Measurements from ENCODE around the gene DNAH10. TPM values are rescaled to one million over a fixed set of nuclear protein-coding genes. Genes with fewer than 3 reads are reported as not detected.
A peak's percentile ranks its signal among the peaks of the same experiment; 100 is the strongest.

The DNAH10 gene
- total RNA-seq (2012; rRNA removed) = under 0.01 and 1.5 TPM in 2 replicates

DNA sequence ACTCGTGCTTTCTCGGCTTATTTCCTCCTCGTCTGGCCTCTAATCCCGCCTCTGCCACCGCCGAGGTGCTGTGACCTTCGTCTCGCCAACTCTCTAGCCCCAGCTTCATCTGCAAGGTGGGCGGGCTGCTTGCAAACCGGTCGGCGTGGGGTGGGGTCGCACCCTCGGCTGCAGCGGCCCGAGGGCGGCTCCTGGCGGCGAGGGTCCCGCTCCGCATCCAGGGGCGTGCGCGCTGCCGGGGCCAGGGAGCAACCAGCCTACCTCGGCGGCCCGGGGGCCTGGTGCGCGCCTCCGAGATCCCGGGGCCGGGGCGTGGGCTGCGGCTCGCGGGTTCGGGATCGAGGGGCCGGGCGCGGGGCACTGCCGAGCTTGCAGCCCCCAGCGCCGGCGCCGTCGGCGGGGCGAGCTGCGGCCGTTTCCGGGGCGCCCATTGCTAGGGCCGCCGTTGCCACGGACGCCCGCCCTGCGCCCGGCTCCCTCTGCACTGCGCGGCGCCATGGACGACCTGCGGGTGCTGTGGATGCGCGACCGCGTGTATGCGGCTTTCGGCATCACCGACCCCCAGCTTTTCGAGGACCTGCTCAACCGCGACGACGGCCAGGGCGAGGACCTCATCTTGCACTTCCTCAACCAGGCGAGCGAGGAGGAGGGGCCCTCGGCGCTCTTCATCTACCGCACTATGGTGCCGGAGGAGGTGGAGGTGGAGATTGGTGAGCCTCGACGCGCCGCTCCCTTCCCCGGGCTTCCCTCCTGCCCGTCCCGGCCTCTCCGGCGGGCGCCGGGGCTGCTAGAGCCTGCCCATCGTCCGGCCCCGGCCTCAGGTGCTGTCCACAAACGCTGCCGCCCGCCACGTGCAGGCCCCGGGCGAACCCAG, at the start of gene DNAH10:
TSS of gene DNAH10 (plus strand) at position 461 of the 874 bp plus-strand sequence. CDS start at position 497, 36 bp downstream.
- Histone ChIP-seq H3K9ac (ENCODE audit: low read depth, low read length) (no peak within 1 kb of the TSS), H3K27me3 (ENCODE audit: control insufficient read depth, insufficient read depth, low read length) (peaks cover 3% of the 10 kb centered on the region), H3K9me3 (replicated peaks; ENCODE audit: low read length) (no peaks in the 10 kb centered on the region), H3K4me3 (ENCODE audit: low read length) (peak within 1 kb of the TSS; percentile 17), H3K4me1 (ENCODE audit: control insufficient read depth, insufficient read depth, low read length) (peaks cover 14% of the 10 kb centered on the region), H3K4me2 (ENCODE audit: low read length) (peak within 1 kb of the TSS; percentile 38), H3K36me3 (ENCODE audit: insufficient read depth, low read length) (no peaks in the 10 kb centered on the region)

- peak overlapping the region; percentile 99 for H3K4me3 ChIP-seq (ENCODE audit: low read length)
- H3K9ac ChIP-seq (ENCODE audit: low read depth, low read length) = peak overlapping the region; percentile 97
- H3K36me3 ChIP-seq (ENCODE audit: insufficient read depth, low read length) = no peaks in the 10 kb centered on the region
- peak overlapping the region; percentile 98 for H3K4me2 ChIP-seq (ENCODE audit: low read length)
- no peaks in the 10 kb centered on the region for H3K27me3 ChIP-seq (ENCODE audit: control insufficient read depth, insufficient read depth, low read length)
- H3K4me1 ChIP-seq (ENCODE audit: control insufficient read depth, insufficient read depth, low read length) = peaks cover 21% of the 10 kb centered on the region
- H3K9me3 ChIP-seq (replicated peaks; ENCODE audit: low read length) = no peaks in the 10 kb centered on the region
Measured at GRCh38 chr12:123712780-123713319, 49.3 kb upstream of the DNAH10 start.

- Histone ChIP-seq H3K36me3 (ENCODE audit: insufficient read depth, low read length) (no peaks in the 10 kb centered on the region), H3K4me1 (ENCODE audit: control insufficient read depth, insufficient read depth, low read length) (peaks cover 21% of the 10 kb centered on the region), H3K9ac (ENCODE audit: low read depth, low read length) (peak overlapping the region; percentile 97), H3K4me3 (ENCODE audit: low read length) (peak overlapping the region; percentile 99), H3K4me2 (ENCODE audit: low read length) (peak overlapping the region; percentile 98), H3K9me3 (replicated peaks; ENCODE audit: low read length) (no peaks in the 10 kb centered on the region), H3K27me3 (ENCODE audit: control insufficient read depth, insufficient read depth, low read length) (no peaks in the 10 kb centered on the region)
Measured at GRCh38 chr12:123713398-123713797, 48.7 kb upstream of the DNAH10 start.

GRCh38 chr12:123713823-123714585, 48.1 kb upstream of the DNAH10 start:
- H3K9ac ChIP-seq (ENCODE audit: low read depth, low read length) = peak overlapping the region; percentile 97
- peaks cover 21% of the 10 kb centered on the region for H3K4me1 ChIP-seq (ENCODE audit: control insufficient read depth, insufficient read depth, low read length)
- no peaks in the 10 kb centered on the region for H3K36me3 ChIP-seq (ENCODE audit: insufficient read depth, low read length)
- H3K9me3 ChIP-seq (replicated peaks; ENCODE audit: low read length) = no peaks in the 10 kb centered on the region
- no peaks in the 10 kb centered on the region for H3K27me3 ChIP-seq (ENCODE audit: control insufficient read depth, insufficient read depth, low read length)
- H3K4me2 ChIP-seq (ENCODE audit: low read length) = peak overlapping the region; percentile 98
- peak overlapping the region; percentile 99 for H3K4me3 ChIP-seq (ENCODE audit: low read length)

DNA sequence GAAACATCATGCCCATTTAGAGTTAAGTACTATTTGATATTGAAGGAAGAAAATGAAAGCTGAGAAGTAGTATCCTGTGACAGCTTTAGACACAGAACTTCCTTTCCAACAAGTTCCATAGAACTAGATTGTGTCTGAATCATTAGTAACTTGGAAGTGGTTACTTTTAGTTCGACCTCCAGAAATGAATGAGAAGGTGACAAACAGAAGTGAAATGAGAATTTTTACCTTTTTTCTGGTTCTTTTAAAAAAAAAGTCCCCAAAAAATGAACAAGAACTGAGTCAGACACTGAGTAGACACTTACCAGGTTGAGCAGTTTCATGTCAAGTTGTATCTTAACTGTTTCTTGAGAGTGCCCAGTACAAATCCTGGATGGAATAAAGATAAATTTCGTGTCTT, 46.9 kb upstream of the DNAH10 start:
- Histone ChIP-seq H3K27me3 (ENCODE audit: control insufficient read depth, insufficient read depth, low read length) (no peaks in the 10 kb centered on the region), H3K9me3 (replicated peaks; ENCODE audit: low read length) (no peaks in the 10 kb centered on the region), H3K4me3 (ENCODE audit: low read length) (no peak overlapping the region), H3K9ac (ENCODE audit: low read depth, low read length) (no peak overlapping the region), H3K36me3 (ENCODE audit: insufficient read depth, low read length) (peaks cover 7% of the 10 kb centered on the region), H3K4me1 (ENCODE audit: control insufficient read depth, insufficient read depth, low read length) (peaks cover 21% of the 10 kb centered on the region), H3K4me2 (ENCODE audit: low read length) (no peak overlapping the region)

- Histone ChIP-seq H3K4me1 (ENCODE audit: control insufficient read depth, insufficient read depth, low read length) (peaks cover 13% of the 10 kb centered on the region), H3K9me3 (replicated peaks; ENCODE audit: low read length) (no peaks in the 10 kb centered on the region)
Measured at GRCh38 chr12:123717350-123717749, 44.8 kb upstream of the DNAH10 start.

GRCh38 chr12:123720141-123720814, 41.8 kb upstream of the DNAH10 start:
- H3K4me1 ChIP-seq (ENCODE audit: control insufficient read depth, insufficient read depth, low read length) = no peaks in the 10 kb centered on the region
- H3K36me3 ChIP-seq (ENCODE audit: insufficient read depth, low read length) = peaks cover 28% of the 10 kb centered on the region
- H3K4me3 ChIP-seq (ENCODE audit: low read length) = no peak overlapping the region
- no peak overlapping the region for H3K4me2 ChIP-seq (ENCODE audit: low read length)
- no peaks in the 10 kb centered on the region for H3K9me3 ChIP-seq (replicated peaks; ENCODE audit: low read length)
- H3K27me3 ChIP-seq (ENCODE audit: control insufficient read depth, insufficient read depth, low read length) = no peaks in the 10 kb centered on the region
- H3K9ac ChIP-seq (ENCODE audit: low read depth, low read length) = no peak overlapping the region

More at GRCh38 chr12:123717350-123717749, 44.8 kb upstream of the DNAH10 start:
- no peak overlapping the region for H3K4me2 ChIP-seq (ENCODE audit: low read length)
- H3K9ac ChIP-seq (ENCODE audit: low read depth, low read length) = no peak overlapping the region
- H3K4me3 ChIP-seq (ENCODE audit: low read length) = no peak overlapping the region
- H3K27me3 ChIP-seq (ENCODE audit: control insufficient read depth, insufficient read depth, low read length) = no peaks in the 10 kb centered on the region
- peaks cover 18% of the 10 kb centered on the region for H3K36me3 ChIP-seq (ENCODE audit: insufficient read depth, low read length)

DNA sequence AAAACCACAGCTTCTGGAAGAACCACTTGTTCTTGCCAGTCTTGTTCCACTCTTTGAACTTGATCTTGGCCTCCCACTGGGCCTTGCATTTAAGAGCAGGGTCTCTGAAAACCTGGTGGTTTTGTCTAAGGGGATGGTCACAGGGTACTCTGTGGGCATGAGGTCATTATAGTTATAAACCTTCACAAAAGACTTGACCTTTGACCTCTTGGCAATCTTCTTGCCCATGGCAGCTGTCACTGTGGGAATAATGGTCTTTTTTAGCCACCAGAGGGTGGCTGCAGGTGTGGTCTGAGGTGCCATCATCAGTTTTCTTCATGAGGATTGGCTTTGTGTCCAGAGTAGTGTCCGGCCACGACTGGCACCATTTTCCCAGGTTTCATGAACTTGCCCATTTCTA, 40.9 kb upstream of the DNAH10 start:
- peaks cover 35% of the 10 kb centered on the region for H3K36me3 ChIP-seq (ENCODE audit: insufficient read depth, low read length)

GRCh38 chr12:123723011-123723410, 39.1 kb upstream of the DNAH10 start:
- Histone ChIP-seq H3K36me3 (ENCODE audit: insufficient read depth, low read length) (peaks cover 46% of the 10 kb centered on the region), H3K27me3 (ENCODE audit: control insufficient read depth, insufficient read depth, low read length) (no peaks in the 10 kb centered on the region), H3K9ac (ENCODE audit: low read depth, low read length) (no peak overlapping the region), H3K4me3 (ENCODE audit: low read length) (no peak overlapping the region), H3K4me1 (ENCODE audit: control insufficient read depth, insufficient read depth, low read length) (no peaks in the 10 kb centered on the region), H3K9me3 (replicated peaks; ENCODE audit: low read length) (no peaks in the 10 kb centered on the region), H3K4me2 (ENCODE audit: low read length) (no peak overlapping the region)

More for the DNA sequence above, 40.9 kb upstream of the DNAH10 start:
- no peaks in the 10 kb centered on the region for H3K9me3 ChIP-seq (replicated peaks; ENCODE audit: low read length)
- H3K9ac ChIP-seq (ENCODE audit: low read depth, low read length) = no peak overlapping the region
- no peak overlapping the region for H3K4me2 ChIP-seq (ENCODE audit: low read length)
- no peak overlapping the region for H3K4me3 ChIP-seq (ENCODE audit: low read length)
- no peaks in the 10 kb centered on the region for H3K4me1 ChIP-seq (ENCODE audit: control insufficient read depth, insufficient read depth, low read length)
- no peaks in the 10 kb centered on the region for H3K27me3 ChIP-seq (ENCODE audit: control insufficient read depth, insufficient read depth, low read length)

- H3K4me3 ChIP-seq (ENCODE audit: low read length) = no peak overlapping the region
- no peaks in the 10 kb centered on the region for H3K9me3 ChIP-seq (replicated peaks; ENCODE audit: low read length)
- peaks cover 51% of the 10 kb centered on the region for H3K36me3 ChIP-seq (ENCODE audit: insufficient read depth, low read length)
- no peak overlapping the region for H3K4me2 ChIP-seq (ENCODE audit: low read length)
- no peaks in the 10 kb centered on the region for H3K27me3 ChIP-seq (ENCODE audit: control insufficient read depth, insufficient read depth, low read length)
- H3K4me1 ChIP-seq (ENCODE audit: control insufficient read depth, insufficient read depth, low read length) = no peaks in the 10 kb centered on the region
- H3K9ac ChIP-seq (ENCODE audit: low read depth, low read length) = no peak overlapping the region
Measured at GRCh38 chr12:123723765-123724164, 38.3 kb upstream of the DNAH10 start.

GRCh38 chr12:123726244-123726643, 35.9 kb upstream of the DNAH10 start:
- Histone ChIP-seq H3K4me1 (ENCODE audit: control insufficient read depth, insufficient read depth, low read length) (no peaks in the 10 kb centered on the region), H3K4me2 (ENCODE audit: low read length) (no peak overlapping the region), H3K4me3 (ENCODE audit: low read length) (no peak overlapping the region), H3K27me3 (ENCODE audit: control insufficient read depth, insufficient read depth, low read length) (no peaks in the 10 kb centered on the region), H3K9me3 (replicated peaks; ENCODE audit: low read length) (no peaks in the 10 kb centered on the region), H3K36me3 (ENCODE audit: insufficient read depth, low read length) (peaks cover 42% of the 10 kb centered on the region), H3K9ac (ENCODE audit: low read depth, low read length) (no peak overlapping the region)
